Measurements from ENCODE around the gene MOCOS.
A peak's percentile ranks its signal among the peaks of the same experiment; 100 is the strongest.
"Not testable (repeated sequence)": the region's sequence is repeated elsewhere in the genome, so short reads cannot be mapped to it uniquely, and the experiment has no call there.

Gene MOCOS, protein sequence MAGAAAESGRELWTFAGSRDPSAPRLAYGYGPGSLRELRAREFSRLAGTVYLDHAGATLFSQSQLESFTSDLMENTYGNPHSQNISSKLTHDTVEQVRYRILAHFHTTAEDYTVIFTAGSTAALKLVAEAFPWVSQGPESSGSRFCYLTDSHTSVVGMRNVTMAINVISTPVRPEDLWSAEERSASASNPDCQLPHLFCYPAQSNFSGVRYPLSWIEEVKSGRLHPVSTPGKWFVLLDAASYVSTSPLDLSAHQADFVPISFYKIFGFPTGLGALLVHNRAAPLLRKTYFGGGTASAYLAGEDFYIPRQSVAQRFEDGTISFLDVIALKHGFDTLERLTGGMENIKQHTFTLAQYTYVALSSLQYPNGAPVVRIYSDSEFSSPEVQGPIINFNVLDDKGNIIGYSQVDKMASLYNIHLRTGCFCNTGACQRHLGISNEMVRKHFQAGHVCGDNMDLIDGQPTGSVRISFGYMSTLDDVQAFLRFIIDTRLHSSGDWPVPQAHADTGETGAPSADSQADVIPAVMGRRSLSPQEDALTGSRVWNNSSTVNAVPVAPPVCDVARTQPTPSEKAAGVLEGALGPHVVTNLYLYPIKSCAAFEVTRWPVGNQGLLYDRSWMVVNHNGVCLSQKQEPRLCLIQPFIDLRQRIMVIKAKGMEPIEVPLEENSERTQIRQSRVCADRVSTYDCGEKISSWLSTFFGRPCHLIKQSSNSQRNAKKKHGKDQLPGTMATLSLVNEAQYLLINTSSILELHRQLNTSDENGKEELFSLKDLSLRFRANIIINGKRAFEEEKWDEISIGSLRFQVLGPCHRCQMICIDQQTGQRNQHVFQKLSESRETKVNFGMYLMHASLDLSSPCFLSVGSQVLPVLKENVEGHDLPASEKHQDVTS

DNA sequence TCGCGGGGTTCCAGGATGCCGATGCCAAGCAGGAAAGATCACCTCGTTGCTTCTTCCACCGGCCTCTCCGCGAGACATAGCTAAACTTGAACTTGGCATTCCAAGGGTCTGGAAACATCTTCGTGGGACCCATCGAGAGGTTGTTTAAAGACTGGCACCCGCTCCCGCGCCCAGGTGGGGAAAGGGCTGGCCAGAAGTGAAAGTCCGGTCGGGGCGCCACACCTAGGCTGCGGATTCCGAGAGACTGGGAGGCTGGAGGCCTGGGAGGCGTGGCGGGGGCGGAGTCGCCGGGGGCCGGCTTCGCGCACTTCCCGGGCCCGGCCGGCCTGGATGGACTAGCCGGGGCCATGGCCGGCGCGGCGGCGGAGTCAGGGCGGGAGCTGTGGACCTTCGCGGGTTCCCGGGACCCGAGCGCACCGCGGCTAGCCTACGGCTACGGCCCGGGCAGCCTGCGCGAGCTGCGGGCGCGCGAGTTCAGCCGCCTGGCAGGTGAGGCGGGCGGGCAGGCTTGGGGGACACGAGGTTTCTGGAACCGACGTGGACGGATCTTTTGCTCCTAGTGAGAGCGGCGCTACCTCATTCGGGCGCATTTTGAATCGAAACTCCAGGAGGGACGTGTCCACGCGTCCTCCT lies at the start of gene MOCOS:
TSS of gene MOCOS (plus strand) at position 305 of the 633 bp plus-strand sequence. CDS start at position 348, 43 bp downstream.
- peak; percentile 31 for DNase-seq

DNA sequence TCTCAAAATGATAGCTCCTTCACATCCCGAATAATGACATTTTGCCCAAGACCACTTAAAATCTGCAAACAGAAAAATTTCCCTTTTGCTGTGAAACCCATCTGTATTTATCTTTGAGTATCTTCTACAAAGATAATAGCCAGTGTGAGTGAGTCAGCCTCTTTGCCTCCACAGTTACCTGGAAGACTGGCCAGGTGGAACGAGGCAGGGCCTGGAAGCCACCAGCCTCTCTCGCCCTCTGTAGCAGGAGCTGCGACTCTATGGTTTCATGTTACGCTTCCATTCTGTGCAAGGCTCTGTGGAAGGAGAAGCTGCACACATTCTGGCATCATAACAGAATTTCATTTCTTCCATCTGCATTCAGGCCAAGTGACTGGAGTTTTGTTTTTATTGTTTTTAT lies 48.1 kb upstream of the MOCOS start:
- DNase-seq = no peak

DNA sequence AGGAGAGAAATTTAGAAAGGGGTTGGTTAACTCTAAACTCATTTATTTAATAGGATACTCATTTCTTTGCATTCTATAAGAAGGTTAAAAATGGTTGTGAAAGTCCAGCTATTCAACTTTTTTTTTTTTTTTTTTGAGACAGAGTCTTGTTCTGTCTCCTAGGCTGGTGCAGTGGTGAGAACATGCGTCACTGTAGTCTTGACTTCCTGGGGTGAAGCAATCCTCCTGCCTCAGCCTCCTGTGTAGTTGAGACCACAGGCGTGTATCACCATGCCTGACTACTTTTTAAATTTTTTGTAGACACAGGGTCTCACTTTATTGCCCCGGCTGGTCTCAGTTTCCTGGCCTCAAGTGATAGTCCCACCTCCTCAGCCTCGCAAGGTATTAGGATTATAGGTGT lies 45.7 kb upstream of the MOCOS start:
- DNase-seq = no peak

DNA sequence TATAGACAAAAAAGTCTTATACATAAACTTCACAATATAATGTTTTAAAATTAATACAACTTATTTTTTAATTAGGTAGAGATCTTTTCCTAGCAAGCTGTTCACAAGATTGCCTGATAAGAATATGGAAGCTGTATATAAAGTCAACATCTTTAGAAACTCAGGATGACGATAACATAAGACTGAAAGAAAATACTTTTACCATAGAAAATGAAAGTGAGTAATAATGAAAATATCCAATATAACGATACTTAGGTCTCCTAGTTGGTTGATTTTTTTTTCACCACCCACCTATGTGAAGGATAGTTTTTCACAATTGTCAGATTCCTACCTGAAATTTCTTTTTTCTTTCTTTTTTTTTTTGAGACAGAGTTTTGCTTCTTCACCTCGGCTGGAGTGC lies 44.5 kb upstream of the MOCOS start:
- DNase-seq = no peak

DNA sequence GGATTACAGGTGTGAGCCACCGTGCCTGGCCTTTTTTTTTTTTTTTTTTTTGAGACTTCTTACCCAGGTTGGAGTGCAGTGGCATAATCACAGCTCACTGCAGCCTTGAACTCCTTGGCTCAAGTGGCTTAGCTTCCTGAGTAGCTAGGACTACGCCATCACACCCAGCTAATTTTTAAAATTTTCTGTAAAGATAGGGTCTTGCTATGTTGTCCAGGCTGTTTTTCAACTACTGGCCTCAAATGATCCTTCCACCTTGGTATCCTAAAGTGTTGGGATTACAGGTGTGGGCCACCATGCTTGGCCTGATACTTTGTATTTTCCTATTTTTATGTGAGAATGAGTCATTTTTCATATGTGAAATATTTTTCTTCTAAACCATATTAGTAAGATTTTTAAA lies 43.9 kb upstream of the MOCOS start:
- DNase-seq = no peak

DNA sequence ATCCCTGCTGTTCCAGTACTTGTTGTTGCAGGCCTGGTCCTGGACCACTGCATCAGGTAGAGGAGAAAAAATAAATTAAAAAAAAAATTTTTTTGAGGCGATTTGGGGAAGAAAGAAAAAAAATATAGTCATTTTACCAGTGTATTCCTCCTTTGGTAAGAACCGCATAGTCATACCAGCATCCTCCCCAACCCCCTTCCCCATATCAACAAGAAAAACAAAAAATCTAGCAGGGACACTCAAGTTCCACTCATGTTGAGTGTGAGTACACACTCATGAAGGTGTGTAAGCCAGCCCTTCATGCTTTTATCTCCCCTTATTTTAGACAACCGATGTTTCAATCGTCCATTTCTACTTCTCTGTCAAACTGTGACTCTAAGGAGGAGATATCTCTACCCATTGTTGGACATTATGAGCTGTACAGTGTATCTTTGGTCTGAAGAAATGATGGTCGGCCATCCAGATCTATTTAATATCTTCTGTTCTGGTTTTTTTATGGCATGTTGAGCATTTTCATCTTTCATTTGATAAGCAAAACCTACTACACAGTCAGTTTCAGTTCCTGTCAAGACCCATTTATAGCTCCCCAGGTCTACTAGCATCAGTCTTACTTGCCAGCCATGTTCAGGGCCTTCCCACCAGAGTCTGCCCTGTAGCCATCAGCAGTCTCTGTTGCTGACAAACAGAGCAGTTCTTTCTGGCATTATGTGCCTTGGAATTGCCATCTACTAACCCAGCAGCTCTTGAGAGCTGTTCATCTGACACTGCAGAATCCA lies 37.6 kb upstream of the MOCOS start:
- no peak for DNase-seq

DNA sequence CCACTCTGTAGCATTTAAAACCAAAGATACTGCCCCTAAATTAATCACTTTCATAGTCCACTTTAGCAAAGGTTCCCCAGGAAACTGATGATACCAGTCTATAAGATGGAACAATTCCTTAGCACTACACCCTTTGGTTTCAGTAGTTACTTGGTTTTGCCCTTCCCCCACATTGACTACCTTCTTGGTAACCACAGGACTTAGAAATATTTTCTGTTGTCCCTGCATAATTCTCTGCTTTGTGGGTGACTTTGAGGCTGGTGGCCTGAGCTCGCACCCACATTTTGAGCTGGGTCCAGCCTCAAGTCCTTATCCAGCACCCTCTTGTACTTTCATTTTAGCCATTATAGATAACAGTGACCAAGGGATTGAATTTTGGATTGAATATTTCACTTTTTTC lies 34.5 kb upstream of the MOCOS start:
- DNase-seq = no peak

DNA sequence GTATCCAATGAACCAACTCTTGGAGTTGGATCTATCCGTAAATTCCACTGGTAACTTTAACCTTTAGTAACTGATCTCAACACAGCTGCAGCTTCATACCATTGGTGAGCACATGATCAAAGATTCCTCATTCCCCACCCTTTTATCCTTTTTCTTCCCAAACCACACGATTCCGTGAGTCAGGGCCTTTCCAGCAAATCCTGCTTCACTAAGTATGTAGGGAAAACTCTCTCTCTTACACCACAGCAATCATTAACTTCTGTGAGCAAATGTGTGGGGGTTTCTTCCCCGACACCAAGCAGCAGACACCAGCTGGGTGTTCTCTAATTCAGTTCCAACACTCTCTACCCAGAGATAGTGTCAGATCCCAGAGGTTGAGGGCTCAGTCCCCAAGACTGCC lies 34.1 kb upstream of the MOCOS start:
- DNase-seq = no peak

DNA sequence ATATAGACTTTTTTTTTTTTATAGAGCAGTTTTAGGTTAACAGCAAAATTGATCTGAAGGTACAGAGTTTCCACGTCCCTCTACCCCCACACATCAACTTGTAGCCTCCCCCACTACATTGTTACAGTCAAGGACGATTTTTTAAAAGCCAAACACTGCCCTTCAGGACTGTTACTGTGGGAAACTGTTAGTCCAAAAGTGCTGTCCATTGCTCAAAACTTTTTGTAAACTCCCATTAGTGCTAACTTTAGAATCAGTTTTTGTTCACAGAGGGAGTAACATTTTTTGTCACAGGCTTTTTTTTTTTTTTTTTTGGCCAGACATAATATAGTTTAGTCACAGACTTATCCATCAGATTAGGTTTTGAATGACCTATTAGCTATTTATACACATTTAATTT lies 33.5 kb upstream of the MOCOS start:
- DNase-seq = no peak

DNA sequence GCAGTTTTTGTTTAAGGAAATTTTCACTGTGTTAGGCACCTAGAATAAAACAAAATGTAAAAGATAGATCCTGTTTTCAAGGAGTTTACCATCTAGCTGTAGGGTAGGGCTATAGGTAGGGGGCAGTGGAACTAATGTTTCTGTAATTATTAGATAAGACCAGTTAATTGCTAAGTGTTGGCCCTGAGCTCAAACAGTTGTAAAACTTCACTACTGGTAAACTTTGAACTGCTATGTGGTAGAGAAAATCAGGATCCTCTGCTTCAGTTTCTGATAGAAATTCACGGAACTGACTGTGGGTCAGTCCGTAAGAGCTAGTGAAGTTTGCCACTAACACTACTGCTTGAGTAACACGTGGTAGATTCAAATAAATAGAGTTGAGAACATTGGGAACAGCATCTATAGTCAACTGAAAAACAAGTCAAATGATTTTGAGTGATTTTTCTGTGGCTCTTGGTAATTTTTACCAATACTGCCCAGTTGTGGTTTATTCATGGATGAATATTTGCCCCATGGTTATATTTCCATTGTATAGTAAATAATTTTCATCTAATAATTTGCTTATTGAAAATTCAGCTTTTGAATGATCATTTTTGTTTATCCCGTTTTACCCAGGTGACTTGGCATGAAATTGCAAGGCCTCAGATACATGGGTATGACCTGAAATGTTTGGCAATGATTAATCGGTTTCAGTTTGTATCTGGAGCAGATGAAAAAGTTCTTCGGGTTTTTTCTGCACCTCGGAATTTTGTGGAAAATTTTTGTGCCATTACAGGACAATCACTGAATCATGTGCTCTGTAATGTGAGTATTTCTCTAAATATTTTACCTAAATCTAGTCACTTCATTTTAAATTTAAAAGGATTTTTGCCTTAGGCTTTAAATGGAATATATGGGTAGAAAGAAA lies 31.2 kb upstream of the MOCOS start:
- DNase-seq = no peak

DNA sequence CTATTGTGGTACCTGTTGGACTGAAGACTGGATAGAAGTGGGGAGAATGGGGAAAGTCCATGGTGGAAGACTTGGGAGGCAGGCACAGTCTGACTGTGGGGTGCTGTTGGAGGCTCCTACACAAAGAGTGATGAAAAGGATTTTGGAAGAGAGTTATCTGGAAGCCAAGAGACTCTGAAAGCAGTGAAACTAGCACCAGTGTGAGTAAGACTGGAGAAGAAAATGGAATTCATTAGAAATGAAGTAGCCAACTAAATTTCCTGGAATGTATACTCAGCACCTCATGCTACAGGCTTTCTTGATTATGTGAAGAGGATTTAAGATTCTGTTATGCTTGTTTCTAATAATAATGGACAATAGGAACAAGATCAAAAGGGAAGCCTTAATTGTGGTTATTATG lies 29.9 kb upstream of the MOCOS start:
- no peak for DNase-seq

DNA sequence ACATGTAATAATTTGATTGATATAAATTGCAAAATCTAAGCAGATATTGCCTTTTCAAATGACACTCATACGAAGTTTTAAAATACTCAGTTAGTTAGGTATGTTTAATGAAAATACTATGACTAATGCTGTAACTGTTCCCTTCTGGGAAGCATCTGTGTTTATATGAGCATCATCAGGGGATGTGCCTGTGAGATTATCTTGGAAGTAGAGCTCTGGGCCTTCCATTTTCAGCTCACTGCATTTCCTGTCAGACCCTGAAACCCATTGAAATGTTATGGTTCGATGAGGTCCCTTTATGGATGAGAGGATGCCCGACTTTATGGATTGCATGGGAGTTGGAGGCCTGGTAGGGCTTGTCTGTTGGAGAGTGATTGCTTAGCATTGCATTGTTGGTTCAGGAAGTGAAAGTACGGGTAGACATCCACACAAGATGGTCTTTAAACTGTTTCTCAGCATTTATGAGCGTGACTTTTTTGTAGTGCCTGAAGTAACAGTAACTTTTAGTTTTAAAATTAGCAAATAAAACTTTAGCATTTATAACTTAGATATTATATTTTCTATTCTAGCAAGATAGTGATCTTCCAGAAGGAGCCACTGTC lies 28.9 kb upstream of the MOCOS start:
- DNase-seq = no peak

DNA sequence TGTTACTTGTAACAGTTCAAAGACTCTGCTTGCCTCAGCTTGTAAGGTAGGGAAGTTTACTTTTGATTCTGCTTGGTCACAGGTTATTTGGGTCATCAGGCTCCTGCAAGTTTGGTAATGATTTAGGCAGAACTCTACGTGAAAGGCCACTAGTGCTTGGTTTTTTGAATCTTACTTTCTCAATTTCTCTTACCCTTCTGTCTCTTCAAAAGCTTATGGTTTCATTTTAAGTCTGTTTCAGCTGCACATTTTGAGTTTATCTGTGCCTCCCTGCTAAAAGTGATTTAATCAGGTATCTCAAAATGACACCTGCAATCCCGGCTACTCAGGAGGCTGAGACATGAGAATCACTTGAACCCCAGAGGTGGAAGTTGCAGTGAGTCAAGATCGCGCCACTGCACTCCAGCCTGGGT lies 26.3 kb upstream of the MOCOS start:
- no peak for DNase-seq

DNA sequence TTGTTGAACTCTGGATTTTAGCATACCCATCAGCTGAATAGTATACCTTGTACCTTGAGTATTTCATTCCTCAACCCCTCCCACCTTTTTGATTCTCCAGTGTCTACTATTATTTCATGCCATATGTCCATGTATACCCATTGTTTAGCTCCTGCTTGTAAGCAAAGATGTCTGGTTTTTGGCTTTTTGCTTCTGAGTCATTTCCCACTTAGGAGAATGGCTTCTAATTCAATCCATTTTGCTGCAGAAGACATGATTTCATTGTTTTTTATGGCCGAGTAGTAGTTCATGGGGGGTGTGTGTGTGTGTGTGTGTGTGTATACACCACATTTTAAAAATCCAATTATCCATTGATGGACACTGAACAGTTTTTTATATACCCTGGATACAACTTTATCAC lies 24.3 kb upstream of the MOCOS start:
- DNase-seq = no peak

DNA sequence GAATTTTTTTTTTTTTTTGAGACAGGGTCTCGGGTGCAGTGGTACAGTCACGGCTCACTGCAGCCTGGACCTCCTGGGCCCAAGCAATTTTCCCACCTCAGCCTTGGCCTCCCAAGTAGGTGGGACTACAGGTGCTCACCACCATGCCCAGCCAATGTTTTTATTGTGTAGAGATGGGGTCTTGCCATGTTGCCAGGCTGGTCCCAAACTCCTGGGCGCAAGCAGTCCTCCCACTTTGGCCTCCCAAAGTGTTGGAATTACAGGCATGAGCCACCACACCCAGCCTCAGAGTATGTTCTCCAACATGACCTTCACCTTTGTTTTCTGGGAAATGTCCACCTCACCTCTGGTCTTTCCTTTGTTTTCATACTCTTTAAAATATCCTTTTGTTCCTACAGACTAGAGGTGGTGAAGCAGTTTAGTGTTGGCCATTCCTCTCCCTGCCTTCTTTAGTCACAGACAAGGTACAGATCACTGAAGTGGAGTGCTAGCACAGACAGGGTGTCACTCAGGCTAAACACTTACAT lies 19.5 kb upstream of the MOCOS start:
- DNase-seq = no peak

DNA sequence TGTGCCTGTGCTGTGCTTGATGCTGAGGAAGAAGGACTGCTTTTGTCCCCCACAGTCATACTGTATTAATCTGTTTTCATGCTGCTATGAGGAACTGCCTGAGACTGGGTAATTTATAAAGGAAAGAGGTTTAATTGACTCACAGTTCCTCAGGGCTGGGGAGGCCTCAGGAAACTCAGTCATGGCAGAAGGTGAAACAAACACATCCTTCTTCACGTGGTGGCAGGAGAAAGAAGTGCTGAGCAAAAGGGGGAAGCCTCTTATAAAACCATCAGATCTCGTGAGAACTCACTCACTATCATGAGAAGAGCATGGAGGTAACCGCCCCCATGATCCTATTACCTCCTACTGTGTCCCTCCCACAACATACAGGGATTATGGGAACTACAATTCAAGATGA lies 19.0 kb upstream of the MOCOS start:
- DNase-seq = not testable (repeated sequence)

DNA sequence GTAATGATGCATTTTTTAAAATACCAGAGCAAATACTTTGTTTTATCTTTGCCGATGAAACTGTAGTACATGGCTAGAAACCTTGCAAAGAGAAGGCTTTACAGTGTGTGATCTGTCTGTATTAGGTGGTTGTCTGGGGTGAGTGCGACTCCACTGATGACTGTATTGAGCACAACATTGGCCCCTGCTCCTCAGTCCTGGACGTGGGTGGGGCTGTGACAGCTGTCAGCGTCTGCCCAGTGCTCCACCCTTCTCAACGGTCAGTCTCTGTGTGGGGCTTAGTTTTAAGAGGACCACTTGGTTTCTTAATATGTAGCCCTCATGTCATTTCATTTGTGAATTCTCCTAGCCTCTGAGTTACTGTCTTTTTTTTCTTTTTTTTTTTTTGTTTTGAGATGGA lies 17.4 kb upstream of the MOCOS start:
- no peak for DNase-seq

DNA sequence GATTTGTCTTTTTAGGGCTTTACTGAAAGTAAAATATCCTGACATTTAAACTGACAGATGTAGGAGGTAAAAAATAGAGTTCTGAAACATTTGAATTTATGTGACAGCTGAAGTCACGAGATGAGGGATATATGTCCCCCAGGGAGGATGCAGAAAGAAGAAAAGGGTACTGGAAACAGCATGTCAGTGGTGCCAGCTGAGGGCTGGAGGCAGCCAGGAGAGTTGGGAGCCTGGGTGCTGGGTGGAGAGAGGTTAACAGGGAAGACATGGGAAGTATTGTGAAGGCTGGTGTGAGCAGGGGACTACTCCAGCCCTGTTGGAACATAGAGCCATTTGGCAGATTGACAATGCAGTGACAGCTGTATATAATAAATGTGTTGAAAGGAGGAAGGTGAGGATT lies 11.8 kb upstream of the MOCOS start:
- no peak for DNase-seq

DNA sequence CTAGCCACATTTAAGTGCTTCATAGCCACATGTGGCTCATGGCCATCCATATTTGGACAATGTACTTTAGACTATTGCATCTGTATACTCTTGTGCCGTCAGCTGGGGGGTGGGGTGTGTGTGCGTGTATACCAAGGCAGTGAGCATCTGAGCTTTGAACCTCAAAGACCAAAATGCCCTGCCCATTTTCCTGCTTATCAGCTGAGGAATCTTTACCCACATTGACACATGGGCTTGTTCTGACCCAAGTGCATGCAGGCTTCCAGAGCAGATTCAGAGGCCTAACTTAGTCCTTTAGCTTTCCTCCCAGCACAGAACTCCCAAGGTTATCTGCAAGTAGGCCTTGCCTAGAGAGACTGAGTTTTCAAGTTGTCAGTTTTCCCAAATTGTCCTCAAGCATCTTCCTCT lies 11.1 kb upstream of the MOCOS start:
- DNase-seq = no peak

DNA sequence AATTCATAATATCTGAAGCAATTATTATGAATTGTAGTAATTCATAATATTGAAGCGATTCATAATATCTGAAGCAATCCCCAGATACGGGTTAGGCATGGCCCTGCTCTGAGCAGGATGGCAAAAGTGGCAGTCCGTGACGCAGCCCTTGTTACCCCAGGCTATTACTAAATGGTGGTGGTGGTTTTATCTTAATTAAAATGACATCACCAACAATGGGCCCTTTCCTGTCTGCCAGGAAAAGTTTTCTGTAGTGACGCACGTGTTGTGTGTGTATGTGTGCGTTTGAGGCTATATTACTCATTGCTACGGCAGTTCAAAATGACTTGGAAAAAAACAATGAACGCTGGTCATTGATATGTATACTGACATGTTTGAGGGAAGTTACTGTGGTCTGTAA lies 10.6 kb upstream of the MOCOS start:
- no peak for DNase-seq

DNA sequence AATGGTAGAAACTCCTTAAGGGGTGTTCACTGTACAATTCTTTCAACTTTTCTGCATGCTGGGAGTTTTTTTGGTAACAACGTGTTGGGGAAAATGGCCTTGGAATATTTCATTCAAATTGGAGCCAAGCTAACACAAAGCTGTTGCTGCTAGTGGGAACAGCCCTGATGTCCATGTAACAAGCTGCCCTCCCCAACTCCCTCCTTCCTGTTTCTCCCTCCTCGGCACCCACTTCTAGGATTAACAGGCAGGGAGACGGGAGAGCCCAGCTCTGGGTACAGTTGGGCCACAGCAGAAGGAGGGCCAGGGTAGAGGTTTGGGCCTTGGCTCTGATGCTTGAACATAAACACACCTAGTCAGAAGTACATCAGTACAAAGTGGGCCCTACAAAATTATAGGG lies 9.4 kb upstream of the MOCOS start:
- DNase-seq = no peak
